Activated T-helper 2 cell treated with anti-CD3 and anti-CD28 coated beads, Interferon-gamma antibody, Interleukin-2, Interleukin-4, amounts not matched to agents 10 μg/mL and 5 μg/mL and 100 μg/mL, durations not matched to agents 14 hours and 24 hours and 36 hours (primary cell): Measurements from ENCODE around the gene ARVCF. TPM values are rescaled to one million over a fixed set of nuclear protein-coding genes. Genes with fewer than 3 reads are reported as not detected.

Source experiments
- DNase-seq: peaks from one replicate; pipeline ENCODE4 v3.0.0; 2021; ENCODE audit warnings: low spot score
- H3K27ac Mint-ChIP-seq: one replicate; pipeline ENCODE4 v1.8.0; 2021; ENCODE audit warnings: mixed read lengths
- H3K27me3 Mint-ChIP-seq: one replicate; pipeline ENCODE4 v1.8.0; 2021; ENCODE audit warnings: low read depth, mixed read lengths
- H3K36me3 Mint-ChIP-seq: one replicate; pipeline ENCODE4 v1.8.0; 2021; ENCODE audit warnings: low read depth, mixed read lengths
- H3K4me1 Mint-ChIP-seq: one replicate; pipeline ENCODE4 v1.8.0; 2021; ENCODE audit warnings: low read depth, mixed read lengths
- H3K4me3 Mint-ChIP-seq: one replicate; pipeline ENCODE4 v1.8.0; 2021; ENCODE audit warnings: low read depth, mild to moderate bottlenecking, moderate library complexity, mixed read lengths
- H3K9me3 Mint-ChIP-seq: one replicate; pipeline ENCODE4 v1.8.0; 2021; ENCODE audit warnings: mixed read lengths
- intact Hi-C: fragments of 100-400 bp; cut with micrococcal nuclease; formaldehyde crosslinking; loops from one replicate; pipeline ENCODE4 v1.15.1; 2023
- total RNA-seq: library from RNA; stranded (reverse); gene quantifications from 2 replicates; pipeline ENCODE4 v1.2.3, GENCODE V29; 2022

The ARVCF gene
- total RNA-seq, 1 donor from 2014 or later = 3.9 TPM

DNA sequence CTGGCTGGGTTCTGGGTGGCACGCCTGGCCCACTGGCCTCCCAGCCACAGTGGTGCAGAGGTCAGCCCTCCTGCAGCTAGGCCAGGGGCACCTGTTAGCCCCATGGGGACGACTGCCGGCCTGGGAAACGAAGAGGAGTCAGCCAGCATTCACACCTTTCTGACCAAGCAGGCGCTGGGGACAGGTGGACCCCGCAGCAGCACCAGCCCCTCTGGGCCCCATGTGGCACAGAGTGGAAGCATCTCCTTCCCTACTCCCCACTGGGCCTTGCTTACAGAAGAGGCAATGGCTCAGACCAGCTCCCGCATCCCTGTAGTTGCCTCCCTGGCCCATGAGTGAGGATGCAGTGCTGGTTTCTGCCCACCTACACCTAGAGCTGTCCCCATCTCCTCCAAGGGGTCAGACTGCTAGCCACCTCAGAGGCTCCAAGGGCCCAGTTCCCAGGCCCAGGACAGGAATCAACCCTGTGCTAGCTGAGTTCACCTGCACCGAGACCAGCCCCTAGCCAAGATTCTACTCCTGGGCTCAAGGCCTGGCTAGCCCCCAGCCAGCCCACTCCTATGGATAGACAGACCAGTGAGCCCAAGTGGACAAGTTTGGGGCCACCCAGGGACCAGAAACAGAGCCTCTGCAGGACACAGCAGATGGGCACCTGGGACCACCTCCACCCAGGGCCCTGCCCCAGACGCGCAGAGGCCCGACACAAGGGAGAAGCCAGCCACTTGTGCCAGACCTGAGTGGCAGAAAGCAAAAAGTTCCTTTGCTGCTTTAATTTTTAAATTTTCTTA is 47.3 kb downstream of the ARVCF start:
- H3K36me3 Mint-ChIP-seq = peaks cover 13% of the 10 kb centered on the region
- no peak for DNase-seq
- no peaks in the 10 kb centered on the region for H3K27me3 Mint-ChIP-seq
- no peak overlapping the region for H3K4me3 Mint-ChIP-seq
- no peaks in the 10 kb centered on the region for H3K4me1 Mint-ChIP-seq
- intact Hi-C loops = no loop called here
- H3K9me3 Mint-ChIP-seq = no peaks in the 10 kb centered on the region
- H3K27ac Mint-ChIP-seq = no peak overlapping the region

DNA sequence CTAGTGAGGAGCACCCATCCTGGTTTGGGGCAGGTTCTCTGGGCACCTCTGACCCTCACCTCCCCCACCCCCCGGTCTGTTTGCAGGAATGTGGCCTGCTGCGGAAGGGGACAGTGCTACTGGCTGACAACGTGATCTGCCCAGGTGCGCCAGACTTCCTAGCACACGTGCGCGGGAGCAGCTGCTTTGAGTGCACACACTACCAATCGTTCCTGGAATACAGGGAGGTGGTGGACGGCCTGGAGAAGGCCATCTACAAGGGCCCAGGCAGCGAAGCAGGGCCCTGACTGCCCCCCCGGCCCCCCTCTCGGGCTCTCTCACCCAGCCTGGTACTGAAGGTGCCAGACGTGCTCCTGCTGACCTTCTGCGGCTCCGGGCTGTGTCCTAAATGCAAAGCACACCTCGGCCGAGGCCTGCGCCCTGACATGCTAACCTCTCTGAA is 48.2 kb downstream of the ARVCF start:
- intact Hi-C loops = no loop called here
- H3K27ac Mint-ChIP-seq = no peak overlapping the region
- DNase-seq = no peak

GRCh38 chr22:19967850-19968449 is 48.7 kb downstream of the ARVCF start:
- Mint-ChIP-seq H3K9me3 (no peaks in the 10 kb centered on the region), H3K4me1 (peaks cover 2% of the 10 kb centered on the region), H3K36me3 (peaks cover 16% of the 10 kb centered on the region), H3K27ac (no peak overlapping the region), H3K4me3 (no peak overlapping the region), H3K27me3 (no peaks in the 10 kb centered on the region)
- no peak for DNase-seq
- intact Hi-C loops = no loop called here

More for the DNA sequence above, 48.2 kb downstream of the ARVCF start:
- peaks cover 13% of the 10 kb centered on the region for H3K36me3 Mint-ChIP-seq
- no peaks in the 10 kb centered on the region for H3K4me1 Mint-ChIP-seq
- no peak overlapping the region for H3K4me3 Mint-ChIP-seq
- H3K27me3 Mint-ChIP-seq = no peaks in the 10 kb centered on the region
- H3K9me3 Mint-ChIP-seq = no peaks in the 10 kb centered on the region

DNA sequence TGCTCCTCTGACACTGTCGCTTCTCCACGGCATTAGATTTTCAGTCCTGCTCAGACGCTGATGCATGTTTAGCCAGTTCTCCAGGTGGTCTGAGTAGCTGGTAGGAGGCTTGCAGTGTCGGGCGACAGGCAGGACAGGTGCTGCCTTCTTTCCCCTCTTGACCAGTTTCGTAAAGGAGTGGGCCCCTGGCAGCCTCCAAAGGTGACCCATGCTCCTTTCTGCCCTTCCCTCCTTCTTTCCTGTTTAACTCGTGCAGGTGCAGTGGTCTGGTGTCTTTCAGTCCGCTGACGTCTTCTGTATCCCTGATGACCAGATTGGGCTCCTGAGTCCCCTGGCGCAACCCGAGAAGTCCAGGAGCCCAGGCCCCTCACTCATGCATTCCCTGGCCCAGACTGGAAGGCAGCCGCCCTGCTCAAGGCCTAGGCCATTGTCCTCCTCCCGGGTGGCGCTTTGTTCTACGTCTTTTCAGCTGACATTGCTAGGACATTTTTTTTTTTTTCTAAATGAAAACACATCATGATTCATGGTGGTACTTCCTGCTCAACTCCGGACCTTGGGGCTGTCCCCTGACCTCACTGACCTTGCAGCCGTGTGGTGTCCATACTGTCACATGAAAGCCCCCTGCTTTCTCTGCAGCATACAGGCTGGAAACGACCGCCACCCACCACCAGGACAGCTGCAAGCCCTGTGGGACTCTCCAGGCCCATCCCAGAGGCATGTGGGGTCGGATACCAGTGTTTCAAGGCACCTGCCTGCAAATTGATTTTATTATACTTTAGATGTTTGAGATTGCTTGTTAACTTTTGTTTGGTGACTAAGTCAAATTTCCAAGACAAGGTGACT is 49.5 kb downstream of the ARVCF start:
- H3K4me3 Mint-ChIP-seq = no peak overlapping the region
- DNase-seq = no peak
- H3K36me3 Mint-ChIP-seq = peaks cover 16% of the 10 kb centered on the region
- intact Hi-C loops = no loop called here
- H3K4me1 Mint-ChIP-seq = peaks cover 3% of the 10 kb centered on the region
- H3K27ac Mint-ChIP-seq = no peak overlapping the region
- no peaks in the 10 kb centered on the region for H3K9me3 Mint-ChIP-seq
- H3K27me3 Mint-ChIP-seq = no peaks in the 10 kb centered on the region

DNA sequence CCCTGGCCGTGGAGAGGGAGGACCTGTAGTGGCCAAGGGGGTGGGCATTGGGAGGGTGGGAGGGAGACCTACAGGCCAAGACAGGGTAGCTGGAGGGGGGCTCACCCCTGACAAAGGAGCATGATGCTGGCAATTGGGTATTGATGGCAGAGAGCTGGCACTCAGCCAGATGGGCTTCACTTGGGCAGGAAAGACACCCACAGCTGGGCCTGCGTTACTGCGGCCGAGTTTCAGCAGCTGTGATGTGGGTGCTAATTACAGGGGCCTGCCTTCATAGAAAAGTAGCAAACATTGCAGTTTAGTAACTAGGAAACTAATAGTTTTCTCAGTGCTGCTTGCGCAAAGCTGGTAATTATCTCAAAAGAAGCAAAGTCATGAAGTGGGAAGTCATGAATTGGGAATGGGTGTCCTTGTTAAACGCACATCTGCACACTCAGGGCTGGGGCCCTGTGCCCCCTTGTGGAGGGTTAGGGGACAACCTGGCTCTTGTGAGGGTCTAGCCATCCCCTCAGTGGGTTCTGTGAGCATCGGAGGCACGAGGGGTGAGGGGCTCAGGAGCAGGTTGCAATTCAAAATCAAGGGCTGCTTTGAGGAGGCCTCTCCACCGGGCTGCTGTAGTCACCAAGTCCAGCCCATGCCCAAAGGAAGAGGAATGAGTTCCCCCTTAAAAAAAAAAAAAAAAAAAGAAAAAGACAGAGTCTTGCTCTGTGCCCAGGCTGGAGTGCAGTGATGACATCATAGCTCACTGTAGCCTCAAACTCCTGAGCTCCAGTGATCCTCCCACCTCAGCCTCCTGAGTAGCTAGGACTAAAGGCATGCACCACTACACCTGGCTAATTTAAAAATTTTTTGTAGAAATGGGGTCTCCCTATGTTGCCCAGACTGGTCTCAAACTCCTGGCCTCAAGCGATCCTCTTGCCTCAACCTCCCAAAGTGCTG is 50.6 kb downstream of the ARVCF start:
- Mint-ChIP-seq H3K36me3 (peaks cover 16% of the 10 kb centered on the region), H3K4me3 (no peak overlapping the region), H3K4me1 (peaks cover 3% of the 10 kb centered on the region), H3K27ac (no peak overlapping the region), H3K27me3 (no peaks in the 10 kb centered on the region), H3K9me3 (no peaks in the 10 kb centered on the region)
- DNase-seq = no peak
- intact Hi-C loops = no loop called here

DNA sequence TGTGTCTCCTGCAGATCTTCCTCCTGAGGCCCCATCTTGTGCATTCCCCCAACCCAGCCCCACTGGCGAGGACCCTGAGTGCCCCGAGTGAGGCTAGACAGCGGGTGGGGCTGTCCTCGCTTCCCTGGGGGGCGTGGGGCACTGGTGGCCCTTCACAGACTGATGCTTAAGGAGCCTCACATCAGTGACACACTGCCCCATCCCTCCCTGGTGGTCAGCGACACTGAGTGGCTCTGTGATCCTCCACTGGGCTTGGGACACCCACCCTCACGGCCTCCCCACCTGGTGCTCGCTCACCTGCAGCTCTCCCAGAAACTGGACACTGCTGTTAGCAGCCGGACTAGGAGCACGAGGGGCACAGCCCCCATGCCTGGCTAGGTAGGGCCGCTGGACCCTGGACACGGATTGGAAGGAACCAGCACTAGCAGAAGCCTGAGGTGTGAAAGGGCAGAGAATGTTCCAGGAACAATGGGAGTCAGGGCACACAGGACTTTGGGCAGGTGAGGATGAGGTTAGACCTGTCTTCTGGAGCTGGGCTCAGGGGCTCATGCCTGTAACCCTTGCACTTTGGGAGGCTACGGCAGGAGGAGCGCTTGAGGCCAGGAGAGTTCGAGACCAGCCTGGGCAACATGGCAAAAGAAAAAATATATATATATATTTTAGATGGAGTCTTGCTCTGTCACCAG is 51.8 kb downstream of the ARVCF start:
- no peak for DNase-seq
- H3K36me3 Mint-ChIP-seq = peaks cover 16% of the 10 kb centered on the region
- intact Hi-C loops = no loop called here
- H3K4me3 Mint-ChIP-seq = no peak overlapping the region
- no peaks in the 10 kb centered on the region for H3K9me3 Mint-ChIP-seq
- no peaks in the 10 kb centered on the region for H3K27me3 Mint-ChIP-seq
- no peak overlapping the region for H3K27ac Mint-ChIP-seq
- H3K4me1 Mint-ChIP-seq = peaks cover 10% of the 10 kb centered on the region

DNA sequence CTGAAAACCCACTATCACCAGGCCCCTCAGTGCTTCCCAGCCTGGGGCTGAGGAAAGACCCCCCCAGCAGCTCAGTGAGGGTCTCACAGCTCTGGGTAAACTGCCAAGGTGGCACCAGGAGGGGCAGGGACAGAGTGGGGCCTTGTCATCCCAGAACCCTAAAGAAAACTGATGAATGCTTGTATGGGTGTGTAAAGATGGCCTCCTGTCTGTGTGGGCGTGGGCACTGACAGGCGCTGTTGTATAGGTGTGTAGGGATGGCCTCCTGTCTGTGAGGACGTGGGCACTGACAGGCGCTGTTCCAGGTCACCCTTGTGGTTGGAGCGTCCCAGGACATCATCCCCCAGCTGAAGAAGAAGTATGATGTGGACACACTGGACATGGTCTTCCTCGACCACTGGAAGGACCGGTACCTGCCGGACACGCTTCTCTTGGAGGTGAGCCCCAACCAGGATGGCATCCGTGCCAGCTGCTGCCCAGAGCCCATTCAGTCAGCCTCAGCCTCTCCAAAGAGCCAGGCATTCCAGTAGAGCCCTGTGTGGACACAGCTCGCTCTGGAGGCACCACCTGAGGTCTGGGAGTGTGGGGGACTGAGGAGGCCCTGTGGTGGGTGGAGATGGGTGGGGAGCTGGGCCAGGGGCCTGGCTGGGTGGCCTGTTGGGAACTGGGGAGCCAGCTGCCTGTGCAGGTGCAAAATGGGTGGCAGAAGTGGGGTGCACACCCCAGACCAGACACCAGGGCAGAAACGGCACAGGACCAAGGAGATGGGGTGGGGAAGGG is 52.6 kb downstream of the ARVCF start:
- H3K4me3 Mint-ChIP-seq = no peak overlapping the region
- H3K9me3 Mint-ChIP-seq = no peaks in the 10 kb centered on the region
- H3K27ac Mint-ChIP-seq = no peak overlapping the region
- peaks cover 11% of the 10 kb centered on the region for H3K4me1 Mint-ChIP-seq
- peaks cover 16% of the 10 kb centered on the region for H3K36me3 Mint-ChIP-seq
- intact Hi-C loops = no loop called here
- no peak for DNase-seq
- no peaks in the 10 kb centered on the region for H3K27me3 Mint-ChIP-seq

DNA sequence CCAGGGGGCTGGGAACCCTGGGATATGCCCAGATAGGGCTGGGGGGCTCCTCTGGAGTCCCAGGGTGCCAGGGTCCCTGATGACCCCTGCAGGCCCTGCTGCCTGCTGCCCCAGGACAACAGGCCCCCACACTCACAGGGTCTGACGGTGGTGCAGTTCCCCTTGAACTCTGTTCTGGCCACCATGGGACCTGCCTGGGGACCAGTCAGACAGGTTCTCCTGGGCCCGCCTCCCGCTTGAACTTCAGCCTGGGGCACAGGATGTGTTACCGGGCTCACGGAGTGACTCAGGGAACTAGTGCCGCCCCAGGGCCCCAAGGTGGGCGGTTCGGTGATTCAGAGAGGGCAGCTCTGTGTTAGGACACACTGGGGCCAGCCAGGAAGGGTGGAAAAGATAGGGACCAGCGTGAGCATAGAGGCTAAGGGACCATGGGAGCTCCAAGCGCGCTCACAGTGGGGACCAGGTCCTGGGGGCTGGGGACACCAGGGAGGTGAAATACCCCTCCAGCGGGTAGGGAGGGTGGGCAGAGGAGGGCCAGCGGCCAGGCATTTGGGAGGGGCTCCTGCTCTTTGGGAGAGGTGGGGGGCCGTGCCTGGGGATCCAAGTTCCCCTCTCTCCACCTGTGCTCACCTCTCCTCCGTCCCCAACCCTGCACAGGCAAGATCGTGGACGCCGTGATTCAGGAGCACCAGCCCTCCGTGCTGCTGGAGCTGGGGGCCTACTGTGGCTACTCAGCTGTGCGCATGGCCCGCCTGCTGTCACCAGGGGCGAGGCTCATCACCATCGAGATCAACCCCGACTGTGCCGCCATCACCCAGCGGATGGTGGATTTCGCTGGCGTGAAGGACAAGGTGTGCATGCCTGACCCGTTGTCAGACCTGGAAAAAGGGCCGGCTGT is 53.5 kb downstream of the ARVCF start:
- no peak overlapping the region for H3K4me3 Mint-ChIP-seq
- H3K36me3 Mint-ChIP-seq = peaks cover 16% of the 10 kb centered on the region
- no peaks in the 10 kb centered on the region for H3K27me3 Mint-ChIP-seq
- no peak for DNase-seq
- H3K4me1 Mint-ChIP-seq = peaks cover 11% of the 10 kb centered on the region
- H3K27ac Mint-ChIP-seq = peak overlapping the region; percentile 67
- intact Hi-C loops = no loop called here
- no peaks in the 10 kb centered on the region for H3K9me3 Mint-ChIP-seq

- intact Hi-C loops = no loop called here
- Mint-ChIP-seq H3K36me3 (peaks cover 15% of the 10 kb centered on the region), H3K4me3 (no peak overlapping the region), H3K27me3 (no peaks in the 10 kb centered on the region), H3K9me3 (no peaks in the 10 kb centered on the region), H3K27ac (no peak overlapping the region), H3K4me1 (peaks cover 11% of the 10 kb centered on the region)
- DNase-seq = peak; percentile 44
Measured at GRCh38 chr22:19962246-19962908, 54.2 kb downstream of the ARVCF start.

DNA sequence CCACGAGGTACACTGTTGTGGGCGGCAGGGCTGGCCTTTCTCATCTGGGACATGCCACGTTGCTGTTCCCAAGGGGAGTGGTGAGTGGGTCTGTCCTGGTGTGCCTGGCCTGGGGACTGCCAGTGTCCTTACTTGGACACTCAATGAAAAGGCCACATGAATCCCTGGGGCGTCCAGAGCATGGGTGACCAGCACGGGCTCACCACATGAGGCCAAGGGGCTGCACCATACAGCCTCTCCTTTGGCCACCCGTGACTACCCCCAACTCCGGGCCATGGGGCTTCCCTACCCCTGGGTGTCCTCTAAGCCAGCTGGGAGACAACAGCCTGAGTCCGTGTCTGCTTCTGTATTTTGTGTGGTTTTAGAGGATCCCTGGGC is 54.8 kb downstream of the ARVCF start:
- Mint-ChIP-seq H3K4me3 (no peak overlapping the region), H3K27me3 (no peaks in the 10 kb centered on the region), H3K4me1 (peaks cover 11% of the 10 kb centered on the region), H3K27ac (no peak overlapping the region), H3K9me3 (no peaks in the 10 kb centered on the region), H3K36me3 (peaks cover 10% of the 10 kb centered on the region)
- intact Hi-C loops = no loop called here
- no peak for DNase-seq
